Caco-2 (cell line): Measurements from ENCODE around the gene F5. TPM values are rescaled to one million over a fixed set of nuclear protein-coding genes. Genes with fewer than 3 reads are reported as not detected.

Experiments
- BruUV-seq: library from RNA; stranded (reverse); fragments of 400-500 nt; replicated peaks from 2 replicates; lab custom pipeline; 2021; lab: Mats Ljungman, UMichigan
- CTCF ChIA-PET: fragments of 300-600 bp; sonication (Branson Sonifier 250); formaldehyde crosslinking; loops from one replicate; lab custom pipeline; 2022; ENCODE audit warnings: antibody characterized with exemption; lab: Charles Lee
- POLR2A ChIA-PET: fragments of 300-600 bp; sonication (Branson Sonifier 250); formaldehyde crosslinking; loops from one replicate; lab custom pipeline; 2022; ENCODE audit warnings: antibody characterized with exemption; lab: Charles Lee
- DNase-seq, 2 experiments: peaks; one replicate each; pipeline versions ENCODE4 v3.0.0 to v3.0.0-alpha.2; 2020 to 2022
- H3K27me3 ChIP-seq: replicated peaks from 2 replicates; pipeline ENCODE4 v1.6.0; 2011; ENCODE audit warnings: low read length; ENCODE audit not compliant: control insufficient read depth, insufficient read depth
- H3K36me3 ChIP-seq: 2 replicates; pipeline ENCODE4 v1.5.1; 2011; ENCODE audit warnings: low read length; ENCODE audit not compliant: control insufficient read depth, insufficient read depth
- H3K4me1 ChIP-seq: fragments of 250-450 bp; sonication (Bioruptor Pico); 2 replicates; pipeline ENCODE4 v1.5.1; 2020; ENCODE audit warnings: mild to moderate bottlenecking
- H3K4me3 ChIP-seq: 2 replicates; pipeline ENCODE4 v1.5.1; 2011; ENCODE audit warnings: low read depth, mild to moderate bottlenecking, control low read depth, low read length
- H3K9me3 ChIP-seq: fragments of 250-450 bp; sonication (Bioruptor Pico); 2 replicates; pipeline ENCODE4 v1.5.1; 2020; ENCODE audit warnings: mild to moderate bottlenecking, moderate library complexity
- H3K27ac Mint-ChIP-seq: one replicate; pipeline ENCODE4 v1.8.0; 2022; ENCODE audit warnings: mixed read lengths; ENCODE audit not compliant: unreplicated experiment
- H3K27me3 Mint-ChIP-seq: one replicate; pipeline ENCODE4 v1.8.0; 2022; ENCODE audit warnings: mixed read lengths; ENCODE audit not compliant: insufficient read depth, unreplicated experiment
- H3K36me3 Mint-ChIP-seq: one replicate; pipeline ENCODE4 v1.8.0; 2022; ENCODE audit warnings: mild to moderate bottlenecking, mixed read lengths; ENCODE audit not compliant: insufficient read depth, unreplicated experiment
- H3K4me1 Mint-ChIP-seq: one replicate; pipeline ENCODE4 v1.8.0; 2022; ENCODE audit warnings: low read depth, mixed read lengths; ENCODE audit not compliant: unreplicated experiment
- H3K4me3 Mint-ChIP-seq: one replicate; pipeline ENCODE4 v1.8.0; 2022; ENCODE audit warnings: mild to moderate bottlenecking, moderate library complexity, mixed read lengths; ENCODE audit not compliant: unreplicated experiment
- H3K9me3 Mint-ChIP-seq: one replicate; pipeline ENCODE4 v1.8.0; 2022; ENCODE audit warnings: mixed read lengths; ENCODE audit not compliant: unreplicated experiment
- intact Hi-C: fragments of 100-400 bp; cut with micrococcal nuclease; formaldehyde crosslinking; loops from one replicate; pipeline ENCODE4 v1.10.0; 2022; ENCODE audit not compliant: unreplicated experiment
- total RNA-seq: library from RNA; stranded (reverse); gene quantifications from 2 replicates; pipeline ENCODE4 v1.2.3, GENCODE V29; 2022
- TF ChIP-seq, protein P1 (sequence below), 2 experiments: fragments of 200-600 bp in 1 of 2; IDR thresholded peaks; 1 replicate in 1 of 2; 2 replicates in 1 of 2; pipeline versions ENCODE4 v1.5.1 to v1.8.0; 2011 to 2022; ENCODE audit warnings: antibody characterized with exemption in 1 of 2, control low read depth in 1 of 2, inconsistent platforms in 1 of 2, low read depth in 1 of 2, low read length in 1 of 2, mild to moderate bottlenecking in 1 of 2, moderate library complexity in 1 of 2; ENCODE audit not compliant: insufficient read depth in 1 of 2, severe bottlenecking in 1 of 2, unreplicated experiment in 1 of 2

F5 gene
- total RNA-seq, 1 experiment from 2014 or later: 0.50 TPM

DNA sequence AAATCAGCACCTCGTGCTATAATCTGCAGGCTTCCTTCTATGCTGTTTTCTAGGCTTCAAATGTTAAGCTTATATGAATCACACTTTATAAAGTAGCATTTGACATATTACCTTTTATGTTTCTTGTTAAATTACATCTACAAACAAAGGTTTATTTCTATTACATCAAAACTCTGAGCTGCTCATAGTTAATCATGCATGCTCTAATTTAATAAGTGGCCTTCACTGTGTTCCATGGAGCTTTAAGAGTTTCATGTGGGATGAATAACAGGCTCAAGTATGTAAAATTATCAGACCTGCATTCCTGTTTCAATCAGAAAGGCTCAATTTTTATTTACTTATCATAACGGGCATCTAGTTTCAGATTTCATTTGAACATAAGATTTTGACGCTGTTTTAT is 113.5 kb downstream of the F5 start:
- Mint-ChIP-seq H3K36me3 (peaks cover 23% of the 10 kb centered on the region), H3K4me1 (no peaks in the 10 kb centered on the region), H3K27ac (no peak overlapping the region), H3K27me3 (no peaks in the 10 kb centered on the region), H3K4me3 (no peak overlapping the region), H3K9me3 (no peaks in the 10 kb centered on the region)
- Histone ChIP-seq H3K4me3 (no peak overlapping the region), H3K36me3 (peaks cover 4% of the 10 kb centered on the region), H3K27me3 (no peaks in the 10 kb centered on the region), H3K9me3 (no peaks in the 10 kb centered on the region), H3K4me1 (no peaks in the 10 kb centered on the region)
- no peak for DNase-seq
- ChIA-PET POLR2A (no interaction called here), CTCF (no interaction called here)
- TF ChIP-seq, protein P1, sequence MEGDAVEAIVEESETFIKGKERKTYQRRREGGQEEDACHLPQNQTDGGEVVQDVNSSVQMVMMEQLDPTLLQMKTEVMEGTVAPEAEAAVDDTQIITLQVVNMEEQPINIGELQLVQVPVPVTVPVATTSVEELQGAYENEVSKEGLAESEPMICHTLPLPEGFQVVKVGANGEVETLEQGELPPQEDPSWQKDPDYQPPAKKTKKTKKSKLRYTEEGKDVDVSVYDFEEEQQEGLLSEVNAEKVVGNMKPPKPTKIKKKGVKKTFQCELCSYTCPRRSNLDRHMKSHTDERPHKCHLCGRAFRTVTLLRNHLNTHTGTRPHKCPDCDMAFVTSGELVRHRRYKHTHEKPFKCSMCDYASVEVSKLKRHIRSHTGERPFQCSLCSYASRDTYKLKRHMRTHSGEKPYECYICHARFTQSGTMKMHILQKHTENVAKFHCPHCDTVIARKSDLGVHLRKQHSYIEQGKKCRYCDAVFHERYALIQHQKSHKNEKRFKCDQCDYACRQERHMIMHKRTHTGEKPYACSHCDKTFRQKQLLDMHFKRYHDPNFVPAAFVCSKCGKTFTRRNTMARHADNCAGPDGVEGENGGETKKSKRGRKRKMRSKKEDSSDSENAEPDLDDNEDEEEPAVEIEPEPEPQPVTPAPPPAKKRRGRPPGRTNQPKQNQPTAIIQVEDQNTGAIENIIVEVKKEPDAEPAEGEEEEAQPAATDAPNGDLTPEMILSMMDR (IDR thresholded peaks at IDR 0.05; ENCODE audit: insufficient read depth in 1 of 2, low read depth in 1 of 2, low read length in 1 of 2, severe bottlenecking in 1 of 2, unreplicated experiment in 1 of 2): no peak
- BruUV-seq: no TSS peak
- intact Hi-C loops: no loop called here

DNA sequence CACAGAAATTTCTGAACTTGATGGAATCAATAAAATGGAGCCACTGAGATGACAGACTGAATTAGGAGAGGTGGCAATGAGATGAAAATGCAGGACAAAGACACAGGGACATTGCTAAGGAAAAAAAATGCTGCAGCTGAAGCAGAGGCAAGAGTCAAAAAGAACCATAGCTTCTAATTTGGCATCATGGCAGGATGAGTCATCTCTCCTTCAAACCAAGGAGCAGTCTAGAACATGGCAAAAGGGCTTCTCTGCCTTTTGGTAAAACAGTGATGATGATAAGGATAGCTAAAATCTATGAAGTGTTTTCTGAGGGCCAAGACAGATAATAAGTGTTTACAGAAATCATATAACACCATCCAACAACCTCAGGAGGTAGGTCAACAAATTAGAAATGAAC is 117.3 kb downstream of the F5 start:
- H3K36me3 Mint-ChIP-seq: peaks cover 26% of the 10 kb centered on the region
- no peak overlapping the region for H3K27ac Mint-ChIP-seq
- no peaks in the 10 kb centered on the region for H3K9me3 ChIP-seq
- no peak for DNase-seq
- POLR2A ChIA-PET: interaction anchor here (0.8 kb wide), 1 partner anchor 11 kb away, joined by 3 read pairs; no protein-coding TSS in a partner anchor
- peaks cover 4% of the 10 kb centered on the region for H3K36me3 ChIP-seq
- TF ChIP-seq, protein P1 (IDR thresholded peaks at IDR 0.05; ENCODE audit: insufficient read depth in 1 of 2, low read depth in 1 of 2, low read length in 1 of 2, severe bottlenecking in 1 of 2, unreplicated experiment in 1 of 2): no peak
- intact Hi-C loops: loop anchor here (5.0 kb wide), 1 partner anchor 58 kb away; no protein-coding TSS in a partner anchor
- no peaks in the 10 kb centered on the region for H3K27me3 Mint-ChIP-seq
- H3K4me3 ChIP-seq: no peak overlapping the region
- H3K27me3 ChIP-seq: no peaks in the 10 kb centered on the region
- H3K4me1 Mint-ChIP-seq: no peaks in the 10 kb centered on the region
- CTCF ChIA-PET: interaction anchor here (1.0 kb wide), 1 partner anchor 40 kb away, joined by 3 read pairs; no protein-coding TSS in a partner anchor
- no peaks in the 10 kb centered on the region for H3K9me3 Mint-ChIP-seq
- no peak overlapping the region for H3K4me3 Mint-ChIP-seq
- H3K4me1 ChIP-seq: no peaks in the 10 kb centered on the region
- no TSS peak for BruUV-seq

DNA sequence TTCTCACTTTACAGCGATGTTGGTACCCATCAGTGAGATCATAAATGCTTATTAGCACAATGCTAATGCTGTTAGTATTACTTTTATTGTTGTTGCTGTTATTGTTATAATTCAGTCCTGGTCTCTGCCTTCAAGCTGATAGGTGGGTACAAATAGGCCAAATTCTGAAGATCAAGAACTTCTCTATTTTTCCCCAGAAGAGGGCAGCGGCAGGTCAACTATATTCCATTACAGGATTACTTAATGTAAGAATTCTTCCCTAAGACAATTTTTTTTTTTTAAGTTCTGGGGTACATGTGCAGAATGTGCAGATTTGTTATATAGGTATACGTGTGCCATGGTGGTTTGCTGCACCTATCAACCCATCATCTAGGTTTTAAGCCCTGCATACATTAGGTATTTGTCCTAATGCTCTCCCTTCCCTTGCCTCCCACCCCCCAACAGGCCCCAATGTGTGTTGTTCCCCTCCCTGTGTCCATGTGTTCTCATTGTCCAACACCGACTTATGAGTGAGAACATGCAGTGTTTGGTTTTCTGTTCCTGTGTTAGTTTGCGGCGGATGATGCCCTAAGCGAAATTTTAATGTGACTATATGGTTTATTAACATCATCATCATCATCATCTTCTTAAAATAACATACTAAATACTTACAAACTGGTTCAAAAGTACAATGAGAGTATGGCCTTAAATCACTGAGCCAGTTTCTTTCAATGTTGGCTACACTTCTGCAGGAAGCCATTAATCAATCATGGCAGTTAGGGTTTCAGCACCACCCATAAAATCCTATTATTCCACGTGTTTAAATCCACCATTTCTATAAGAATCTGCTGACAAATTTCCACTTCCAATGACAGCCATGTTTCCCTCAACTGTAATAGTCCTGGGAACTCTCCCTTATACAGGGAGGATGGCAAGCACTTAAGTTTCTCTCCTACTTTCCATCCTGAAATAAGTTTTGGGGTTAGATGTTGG is 119.7 kb downstream of the F5 start:
- H3K27me3 ChIP-seq: no peaks in the 10 kb centered on the region
- no peaks in the 10 kb centered on the region for H3K9me3 Mint-ChIP-seq
- H3K4me1 ChIP-seq: no peaks in the 10 kb centered on the region
- H3K27ac Mint-ChIP-seq: no peak overlapping the region
- no peak overlapping the region for H3K4me3 Mint-ChIP-seq
- POLR2A ChIA-PET: no interaction called here
- TF ChIP-seq, protein P1 (IDR thresholded peaks at IDR 0.05; ENCODE audit: insufficient read depth in 1 of 2, low read depth in 1 of 2, low read length in 1 of 2, severe bottlenecking in 1 of 2, unreplicated experiment in 1 of 2): peak; percentile 24 to 60
- no peaks in the 10 kb centered on the region for H3K27me3 Mint-ChIP-seq
- H3K9me3 ChIP-seq: no peaks in the 10 kb centered on the region
- BruUV-seq: no TSS peak
- peaks cover 33% of the 10 kb centered on the region for H3K36me3 Mint-ChIP-seq
- intact Hi-C loops: loop anchor here (1.0 to 5.0 kb wide), 5 partner anchors 19 to 246 kb away; partner anchors contain the start of gene SLC19A2
- peak in 1 of 2 experiments; percentile 56 for DNase-seq
- no peaks in the 10 kb centered on the region for H3K4me1 Mint-ChIP-seq
- no peak overlapping the region for H3K4me3 ChIP-seq
- peaks cover 4% of the 10 kb centered on the region for H3K36me3 ChIP-seq
- CTCF ChIA-PET: interaction anchor here (1.0 to 2.6 kb wide), 2 partner anchors 41 to 79 kb away, joined by 4 to 19 read pairs; no protein-coding TSS in a partner anchor
